Stimulated activated CD4-positive, alpha-beta T cell treated with anti-CD3 and anti-CD28 coated beads, Interleukin-12 subunit alpha, Interleukin-12 subunit beta, amount 100 ng/mL, for 24 hours (primary cell): Measurements from ENCODE around the gene CYYR1.
"Not testable (repeated sequence)": the region's sequence is repeated elsewhere in the genome, so short reads cannot be mapped to it uniquely, and the experiment has no call there.

ENCODE experiments used
- DNase-seq, 2 experiments: peaks; one replicate each; pipeline ENCODE4 v3.0.0-alpha.2; 2020; ENCODE audit warnings: low read depth in 2 of 2

CYYR1 gene

DNA sequence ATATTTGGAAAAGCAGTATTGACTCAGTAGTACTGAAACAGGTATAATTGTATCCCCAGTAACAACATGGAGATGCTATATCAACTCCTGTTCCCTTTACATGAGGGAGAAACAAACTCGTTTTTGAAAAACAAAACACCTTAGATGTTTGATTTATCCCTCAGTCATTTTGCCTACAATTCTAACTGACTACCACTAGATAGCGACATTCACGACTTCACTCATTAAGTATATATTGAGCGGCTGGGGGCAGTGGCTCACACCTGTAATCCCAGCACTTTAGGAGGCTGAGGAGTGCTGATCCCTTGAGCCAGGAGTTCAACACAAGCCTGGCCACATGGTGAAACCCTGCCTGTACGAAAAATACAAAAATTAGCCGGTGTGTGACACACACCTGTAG, 83.3 kb downstream of the CYYR1 start:
- no peak for DNase-seq

DNA sequence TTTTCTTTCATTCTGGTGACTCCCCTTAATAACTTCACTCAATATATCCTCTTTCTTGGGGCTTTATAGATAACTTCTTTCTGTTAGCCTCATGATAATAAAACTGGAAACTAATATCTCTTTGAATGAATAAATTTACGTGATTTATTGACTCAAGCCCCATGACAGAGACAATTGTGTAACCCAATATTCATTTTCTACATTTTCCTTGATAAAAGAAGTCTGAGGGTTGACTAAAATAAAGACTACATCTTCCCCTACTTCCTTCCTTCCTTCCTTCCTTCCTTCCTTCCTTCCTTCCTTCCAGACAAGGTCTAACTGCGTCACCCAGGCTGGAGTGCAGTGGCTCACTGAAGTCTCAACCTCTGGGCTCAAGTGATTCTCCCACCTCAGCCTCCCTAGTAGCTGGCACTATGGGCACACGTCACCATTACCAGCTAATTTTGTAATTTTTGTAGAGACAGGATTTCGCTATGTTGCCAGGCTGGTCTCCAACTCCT, 85.1 kb downstream of the CYYR1 start:
- no peak for DNase-seq

DNA sequence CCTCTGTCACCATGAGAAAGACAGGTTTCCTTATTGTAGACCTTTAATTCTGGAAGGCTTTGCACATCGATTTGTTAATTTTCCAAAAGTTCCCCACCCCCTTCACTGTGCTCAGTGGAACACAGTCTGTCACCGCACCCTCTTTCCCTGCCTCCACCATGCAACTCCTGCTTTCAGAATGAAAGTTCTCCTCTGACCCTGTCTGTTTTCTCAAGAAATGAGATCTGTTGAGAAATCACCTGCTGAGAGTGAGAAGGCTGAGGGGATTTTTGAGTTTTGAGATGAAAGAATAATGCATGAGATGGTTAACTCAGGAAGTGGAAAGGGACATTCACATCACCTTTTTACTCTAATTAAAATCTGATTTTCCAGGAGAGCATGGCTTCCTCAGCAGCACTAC, 99.6 kb downstream of the CYYR1 start:
- no peak for DNase-seq

DNA sequence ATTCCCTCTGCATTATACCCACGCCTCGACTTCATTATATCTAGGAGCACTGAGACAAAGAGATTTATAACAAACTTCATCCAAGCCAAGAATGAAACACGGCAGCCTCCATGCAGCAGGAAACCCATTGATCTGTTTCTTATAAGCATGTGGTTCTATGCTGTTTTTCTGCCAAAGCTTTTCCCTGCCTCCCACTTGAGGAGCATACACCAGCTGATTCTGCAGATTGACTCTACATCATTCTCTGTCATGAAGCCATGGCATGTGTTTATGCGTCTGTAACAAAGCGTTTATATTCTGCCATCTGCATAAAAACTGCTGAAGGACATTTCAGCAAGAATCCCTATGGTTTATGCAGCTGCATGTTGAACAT, 102.0 kb downstream of the CYYR1 start:
- no peak for DNase-seq

DNA sequence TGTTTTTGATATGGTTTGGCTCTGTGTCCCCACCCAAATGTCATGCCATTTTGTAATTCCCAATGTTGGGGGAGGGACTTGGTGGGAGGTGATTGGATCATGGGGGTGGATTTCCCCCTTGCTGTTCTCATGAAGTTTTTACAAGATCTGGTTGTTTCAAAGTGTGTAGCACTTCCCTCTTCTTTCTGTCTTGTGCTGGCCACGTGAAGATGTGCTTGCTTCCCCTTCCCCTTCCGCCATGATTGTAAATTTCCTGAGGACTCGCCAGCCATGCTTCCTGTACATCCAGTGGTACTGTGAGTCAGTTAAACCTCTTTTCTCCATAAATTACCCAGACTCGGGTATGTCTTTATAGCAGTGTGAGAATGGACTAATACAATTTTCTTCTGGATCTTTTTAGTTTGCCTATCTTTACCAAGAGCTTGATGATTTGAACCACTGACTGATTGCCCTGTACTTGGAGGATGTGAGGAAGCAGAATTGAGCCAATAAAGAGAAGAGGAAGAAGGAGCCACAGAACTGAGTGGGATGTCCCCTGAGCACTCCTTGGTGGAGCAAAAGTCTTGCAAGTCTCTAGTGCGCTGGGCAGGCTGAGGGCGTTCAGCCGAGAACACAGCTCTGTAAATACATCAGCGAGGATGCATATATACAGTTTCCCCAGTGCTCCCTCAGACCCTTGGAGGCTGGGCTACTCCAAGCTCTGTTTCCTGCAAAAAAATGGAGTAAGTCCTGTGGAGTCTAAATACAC, 102.6 kb downstream of the CYYR1 start:
- DNase-seq, result no peak

DNA sequence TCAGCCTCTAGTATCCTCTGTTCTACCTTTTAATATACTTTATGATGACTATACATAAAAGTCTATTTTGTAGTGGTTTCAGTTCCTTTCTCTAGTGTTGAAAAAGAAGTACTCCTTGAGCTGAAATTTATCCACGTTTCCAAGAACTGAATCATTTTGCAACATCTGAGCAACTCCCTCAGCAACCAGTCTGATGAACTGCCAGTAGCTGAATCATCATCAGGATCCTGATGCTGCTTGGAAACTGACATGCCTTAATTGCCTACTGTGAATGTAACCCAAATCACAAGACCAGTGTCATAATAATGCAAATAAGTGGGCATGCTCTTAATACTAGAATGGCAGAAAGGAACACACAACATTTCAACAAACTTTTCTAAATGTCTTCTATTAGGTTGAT, 103.3 kb downstream of the CYYR1 start:
- DNase-seq, result no peak

DNA sequence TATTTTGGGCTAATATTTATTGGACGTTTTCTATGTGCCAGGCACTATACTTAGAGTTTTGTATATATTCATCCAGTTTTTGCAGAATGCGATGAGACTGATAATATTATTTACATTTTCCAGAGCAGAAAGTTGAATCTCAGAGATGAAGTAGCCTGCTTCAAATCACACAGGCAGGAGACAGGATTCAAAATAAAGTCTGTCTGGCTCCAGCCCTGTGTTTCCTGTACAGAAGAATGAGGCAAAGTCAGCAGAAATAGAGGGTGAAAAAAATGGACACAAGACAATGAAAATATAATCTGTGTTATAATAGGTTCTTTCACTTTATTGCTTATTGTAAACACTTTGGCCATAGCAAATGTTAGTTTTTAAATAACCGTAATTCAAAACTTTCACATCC, 107.2 kb downstream of the CYYR1 start:
- no peak for DNase-seq

DNA sequence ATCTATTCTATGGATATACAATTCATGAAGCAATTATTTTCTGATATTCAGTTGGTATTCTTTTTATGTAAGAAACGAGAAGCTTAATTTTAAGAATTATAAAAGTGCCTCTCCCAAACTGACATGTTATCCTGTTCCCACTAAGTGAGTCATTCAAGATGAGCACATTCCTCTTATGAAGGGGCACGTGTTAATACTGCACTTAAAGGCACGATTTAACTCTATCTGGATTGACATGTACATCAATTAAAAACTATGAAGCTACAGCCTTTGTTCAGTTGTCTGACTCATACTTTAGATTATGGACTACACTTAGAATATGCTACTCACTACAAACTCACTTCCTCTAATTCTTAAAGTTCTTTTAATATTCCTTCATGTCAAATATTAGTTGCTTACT, 111.6 kb downstream of the CYYR1 start:
- no peak for DNase-seq

DNA sequence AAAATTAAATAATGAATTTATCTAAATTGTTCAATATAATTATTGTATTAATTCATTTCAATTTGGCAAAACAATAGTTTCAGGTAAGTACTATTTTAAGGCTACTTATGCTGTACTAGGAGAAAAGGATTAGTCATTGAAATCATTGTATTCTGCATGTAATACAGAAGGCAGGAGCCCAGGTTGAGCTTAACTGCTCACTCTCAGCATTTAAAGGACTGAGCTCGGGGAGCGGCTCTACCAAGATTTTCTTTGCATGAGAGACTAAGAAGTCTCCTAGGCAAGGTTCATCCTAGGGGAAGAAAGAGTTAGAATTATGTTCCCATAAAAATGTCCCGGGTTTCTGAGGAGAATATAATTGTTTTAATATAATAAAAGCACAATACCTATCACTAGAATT, 112.5 kb downstream of the CYYR1 start:
- no peak for DNase-seq

DNA sequence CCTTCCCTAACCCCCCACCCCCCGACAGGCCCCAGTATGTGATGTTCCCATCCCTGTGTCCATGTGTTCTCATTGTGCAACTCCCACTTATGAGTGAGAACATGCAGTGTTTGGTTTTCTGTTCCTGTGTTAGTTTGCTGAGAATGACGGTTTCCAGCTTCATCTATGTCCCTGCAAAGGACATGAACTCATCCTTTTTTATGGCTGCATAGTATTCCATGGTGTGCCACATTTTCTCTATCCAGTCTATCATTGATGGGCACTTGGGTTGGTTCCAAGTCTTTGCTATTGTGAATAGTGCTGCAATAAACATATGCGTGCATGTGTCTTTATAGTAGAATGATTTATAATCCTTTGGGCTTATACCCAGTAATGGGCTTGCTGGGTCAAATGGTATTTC, 114.2 kb downstream of the CYYR1 start:
- DNase-seq, result not testable (repeated sequence)

DNA sequence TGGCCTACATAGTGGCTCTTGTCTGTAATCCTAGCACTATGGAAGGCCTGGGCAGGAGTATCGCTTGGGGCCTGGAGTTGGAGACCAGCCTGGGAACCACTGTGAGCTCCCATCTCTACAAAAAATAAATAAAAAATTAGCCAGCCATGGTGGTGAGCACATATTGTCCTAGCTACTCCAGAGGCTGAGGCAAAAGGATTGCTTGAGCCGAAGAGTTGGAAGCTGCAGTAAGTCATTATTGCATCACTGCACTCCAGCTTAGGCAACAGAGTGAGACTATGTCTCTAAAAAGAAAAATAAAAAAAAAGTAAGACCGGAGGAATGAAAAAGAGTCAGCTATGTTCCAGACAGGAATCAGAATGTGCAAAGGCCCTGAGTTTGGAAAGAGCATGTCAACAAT, 115.3 kb downstream of the CYYR1 start:
- no peak for DNase-seq

DNA sequence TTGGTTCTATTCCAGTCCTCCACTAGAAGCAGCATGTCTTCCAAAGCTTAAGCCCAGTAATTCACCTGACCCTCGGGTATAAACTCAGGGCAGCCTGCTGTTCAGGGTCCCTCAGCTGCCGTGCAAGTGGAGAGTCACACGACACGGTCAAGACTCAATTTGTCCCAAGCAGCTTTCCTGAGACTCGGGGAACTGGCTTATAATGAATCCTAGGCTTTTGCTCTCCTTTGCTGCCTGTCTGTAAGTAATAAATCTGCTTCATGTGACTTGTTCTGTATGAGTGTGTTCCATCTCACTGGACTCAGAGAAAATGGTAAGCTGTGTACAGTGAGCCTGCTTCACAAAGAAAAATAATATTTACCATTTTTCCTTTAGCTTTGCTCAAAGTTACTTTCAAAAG, 119.8 kb downstream of the CYYR1 start:
- no peak for DNase-seq

DNA sequence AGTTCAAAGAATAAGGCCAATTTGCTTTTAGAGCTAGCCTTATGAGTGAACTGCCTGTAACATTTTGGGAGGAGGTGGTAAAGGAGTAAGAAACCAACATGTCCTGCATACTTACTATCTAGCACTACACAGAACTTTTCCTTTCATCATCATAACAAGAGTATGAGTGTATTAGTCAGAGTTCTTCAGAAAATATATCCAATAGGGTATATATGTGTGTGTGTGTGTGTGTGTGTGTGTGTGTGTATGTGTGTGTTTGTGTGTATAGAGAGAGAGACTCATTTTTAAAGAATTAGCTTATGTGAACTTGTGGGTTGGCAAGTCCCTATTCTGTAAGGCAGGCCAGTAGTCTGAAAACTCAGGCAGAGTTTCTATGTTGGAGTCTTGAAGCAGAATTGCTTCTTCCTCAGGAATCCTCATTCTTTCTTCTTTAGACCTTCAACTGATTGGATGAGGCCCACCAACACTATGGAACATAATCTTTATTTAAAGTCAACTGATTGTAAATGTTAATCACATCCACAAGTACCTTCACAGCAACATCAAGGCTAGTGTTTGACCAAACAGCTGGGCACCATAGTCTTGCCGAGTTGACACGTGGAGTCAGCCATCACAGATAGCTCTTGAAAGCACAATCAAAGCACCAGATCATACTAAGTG, 121.9 kb downstream of the CYYR1 start:
- no peak for DNase-seq

DNA sequence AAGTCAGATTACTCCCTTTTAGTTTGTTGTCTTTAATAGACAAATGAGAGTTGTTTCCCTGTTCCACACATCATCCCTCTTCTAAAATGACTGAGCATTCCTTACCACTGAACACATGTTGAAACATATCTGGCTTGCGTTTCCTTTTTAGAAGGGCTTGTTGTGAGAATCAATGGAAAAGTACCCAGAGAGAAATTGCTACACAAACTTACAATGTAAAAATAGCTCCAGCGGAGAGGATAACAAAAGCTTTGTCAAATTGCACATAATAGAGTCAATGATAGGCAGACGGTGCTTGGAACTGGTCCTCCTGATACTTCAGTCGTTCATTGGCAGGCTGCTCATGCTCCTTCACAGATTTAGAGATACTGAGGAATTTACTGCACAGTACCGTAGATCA, 123.9 kb downstream of the CYYR1 start:
- no peak for DNase-seq

DNA sequence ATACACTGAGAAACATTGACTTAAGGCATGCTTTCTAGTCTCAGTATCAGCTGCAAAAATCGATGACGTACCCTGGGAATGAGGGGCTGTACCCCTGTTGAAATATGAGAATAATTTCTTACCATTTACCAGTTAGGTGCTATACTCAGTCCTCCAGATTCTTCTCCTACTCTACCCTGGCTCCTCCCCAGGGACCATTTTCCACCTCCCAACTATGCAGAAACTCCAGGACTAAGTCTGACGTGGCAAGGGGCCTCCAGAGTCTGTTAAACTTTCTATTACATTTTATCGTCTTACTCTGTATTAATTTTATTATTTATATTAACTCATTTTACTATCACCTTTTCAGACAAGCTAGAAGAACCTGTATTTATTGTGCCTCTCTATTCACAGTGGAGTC, 124.3 kb downstream of the CYYR1 start:
- DNase-seq, result no peak

DNA sequence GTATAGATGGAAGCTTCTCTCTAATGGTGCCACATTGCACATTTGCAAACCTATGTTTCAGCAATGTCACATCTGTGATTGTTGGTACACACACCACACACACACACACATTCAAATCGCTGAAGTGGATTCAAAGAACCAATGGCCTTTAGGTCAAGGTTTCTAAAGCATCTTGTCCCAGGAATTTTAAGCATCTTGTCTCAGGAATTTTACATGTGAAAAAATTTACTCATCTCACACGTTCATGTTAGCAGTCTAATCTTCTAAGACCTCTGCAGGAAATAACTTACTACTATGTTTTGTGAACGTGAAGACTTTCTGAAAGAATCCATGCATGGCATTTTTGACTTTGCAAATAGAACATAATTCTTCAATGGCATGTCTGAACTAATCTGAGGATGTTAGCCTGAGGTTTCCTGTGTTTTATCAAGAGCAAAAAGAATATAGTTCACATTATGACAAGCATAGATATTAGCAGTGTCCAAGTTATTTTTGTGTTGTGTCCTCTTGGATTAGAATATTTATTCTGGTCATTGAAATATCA, 125.1 kb downstream of the CYYR1 start:
- DNase-seq, result no peak

DNA sequence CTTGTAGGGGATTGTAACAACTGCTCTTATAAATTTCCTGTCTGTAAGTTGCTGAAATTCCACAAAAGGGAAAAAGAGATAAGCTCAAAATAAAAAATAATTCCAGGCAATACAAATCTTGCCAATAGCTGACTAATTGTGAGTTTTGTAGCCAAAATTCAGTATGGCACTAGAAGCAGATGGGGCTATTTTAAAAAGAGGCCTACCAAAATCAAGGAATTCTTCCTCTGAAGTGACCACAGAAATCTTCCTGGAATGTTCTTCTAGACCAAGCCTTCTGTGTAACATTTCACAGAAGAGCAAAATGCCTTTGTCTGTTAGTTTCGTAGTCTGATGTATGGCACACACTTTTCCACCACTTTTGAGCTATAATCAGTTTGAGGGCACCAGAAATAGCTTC, 127.6 kb downstream of the CYYR1 start:
- no peak for DNase-seq

DNA sequence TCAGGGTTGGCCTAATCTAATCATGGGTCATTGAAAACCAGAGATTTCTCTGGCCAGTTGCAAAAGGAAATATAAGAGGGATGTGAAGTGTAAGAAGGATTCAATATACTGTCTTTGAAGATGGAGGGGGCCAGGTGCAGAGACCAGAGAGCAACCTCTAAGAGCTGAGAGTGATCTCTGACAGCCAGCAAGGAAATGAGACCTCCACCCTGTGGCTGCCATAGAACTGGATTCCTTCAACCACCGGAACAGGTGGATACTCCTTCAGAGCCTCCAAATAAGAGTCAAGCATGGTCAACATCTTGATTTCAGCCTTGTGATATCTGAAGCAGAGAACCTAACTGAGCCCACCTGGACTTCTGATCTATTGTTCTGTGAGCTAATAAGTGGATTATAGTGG, 128.4 kb downstream of the CYYR1 start:
- DNase-seq, result no peak

DNA sequence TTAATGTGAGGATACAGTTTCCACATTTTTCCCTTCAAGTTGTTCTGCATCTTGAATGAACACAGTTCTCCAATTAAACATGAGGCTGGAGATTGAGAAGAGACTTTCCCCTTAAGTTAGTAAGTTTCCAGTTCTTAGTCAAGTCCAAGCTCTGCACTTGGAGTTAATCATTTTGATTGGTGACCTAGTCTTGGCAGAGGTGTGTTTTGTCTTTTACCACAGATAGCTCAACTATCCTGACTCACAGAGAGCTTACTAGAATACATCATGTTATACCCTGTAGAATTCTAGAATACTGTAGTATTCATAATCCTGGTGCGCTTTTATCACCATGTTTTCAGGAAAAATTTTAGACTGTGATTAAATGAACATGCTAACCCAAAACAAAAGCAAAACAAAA, 129.2 kb downstream of the CYYR1 start:
- no peak for DNase-seq

DNA sequence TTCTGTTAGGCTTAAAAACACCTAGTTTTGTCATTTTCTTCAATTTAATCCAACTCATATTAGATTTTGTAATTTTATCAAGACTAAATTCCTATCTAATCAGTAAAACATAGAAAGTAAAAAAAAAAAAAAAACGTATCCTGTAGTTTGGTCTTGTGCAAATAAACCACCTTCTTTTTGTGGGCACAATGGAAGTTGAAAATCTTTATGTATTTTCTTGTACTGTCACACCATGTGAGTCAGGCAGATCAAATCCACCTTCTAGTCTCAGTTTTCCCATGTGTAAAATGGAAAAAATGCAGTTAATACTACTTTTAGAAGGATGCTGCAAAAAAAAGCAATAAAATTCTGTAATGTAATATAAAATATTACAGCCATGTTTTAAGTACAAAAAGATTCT, 129.8 kb downstream of the CYYR1 start:
- DNase-seq, result no peak

DNA sequence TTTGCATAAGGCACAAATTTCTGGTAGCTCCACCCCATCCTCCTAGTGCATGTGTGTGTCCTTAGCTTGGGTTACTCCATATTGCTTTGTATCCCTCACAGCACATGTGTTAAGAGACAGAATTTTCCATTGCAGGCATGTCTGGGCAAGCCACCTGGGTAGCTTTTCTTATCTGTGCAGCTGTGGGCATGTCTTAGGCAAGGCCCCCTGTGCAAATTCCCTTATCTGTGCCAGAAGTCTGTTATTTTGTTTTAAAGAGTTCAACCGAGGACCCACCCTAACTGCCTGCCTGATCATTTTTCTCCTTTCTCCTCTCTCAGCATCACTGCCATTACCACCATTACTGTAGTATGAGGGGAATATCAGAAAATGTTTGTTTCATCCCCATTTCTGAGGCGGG, 131.9 kb downstream of the CYYR1 start:
- DNase-seq, result no peak

DNA sequence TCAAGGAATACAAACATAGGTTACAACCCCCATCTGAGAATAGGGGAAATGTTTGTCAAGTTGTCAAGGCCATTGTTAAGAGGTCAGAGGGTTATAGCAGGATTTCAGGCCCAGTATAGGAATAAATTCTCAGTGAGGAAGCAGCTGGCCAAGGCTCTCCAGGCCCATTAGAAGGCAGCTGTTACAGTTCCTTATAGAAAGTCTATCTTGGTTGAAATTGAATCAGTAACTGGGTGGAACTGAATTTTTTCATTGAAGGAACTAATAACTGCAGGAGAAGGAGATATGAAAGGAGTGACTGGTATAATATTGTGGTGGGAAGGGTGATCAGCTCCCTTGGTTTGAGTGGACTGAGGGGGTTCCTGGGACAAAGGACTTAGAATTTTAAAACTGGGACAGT, 134.1 kb downstream of the CYYR1 start:
- no peak for DNase-seq

DNA sequence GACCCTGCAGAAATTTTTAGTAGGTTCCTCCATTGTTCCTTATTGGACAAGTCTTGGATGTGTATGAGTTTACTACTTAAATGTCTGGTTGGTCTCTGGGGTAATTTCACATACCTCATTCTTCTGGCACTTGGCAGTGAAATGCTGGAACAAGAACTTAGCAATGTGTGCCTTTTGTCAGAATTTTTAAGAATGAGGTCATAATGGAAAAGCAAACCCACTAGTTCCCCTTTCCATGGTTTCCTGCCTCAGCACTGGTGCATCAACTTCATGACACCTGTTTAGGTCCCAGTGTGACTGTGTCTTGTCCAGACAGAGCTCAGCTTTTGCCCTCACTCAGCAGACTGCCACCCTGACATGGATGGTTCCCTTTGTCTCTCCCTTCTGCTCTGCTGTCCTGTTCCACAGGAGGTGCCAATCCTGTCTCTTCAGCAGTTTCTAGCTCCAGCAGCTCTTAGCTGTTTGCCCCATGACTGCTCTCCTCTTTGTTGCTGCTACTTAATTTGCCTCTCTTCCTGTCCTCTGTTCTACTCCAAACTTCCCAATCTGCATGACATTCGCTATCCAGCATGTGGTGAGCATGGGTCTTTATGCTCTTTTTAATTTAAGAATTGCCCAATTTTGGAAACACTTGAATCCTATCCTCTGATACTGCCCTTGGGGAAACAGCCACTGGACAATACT, 135.6 kb downstream of the CYYR1 start:
- DNase-seq, result no peak
